Kidney (tissue), 22 donors: ENCODE results near the gene RTN4RL2. TPM values are rescaled to one million over a fixed set of nuclear protein-coding genes. Genes with fewer than 3 reads are reported as not detected.

Experiments used
- DNase-seq, 5 donors: peaks; one replicate each; pipeline ENCODE4 v3.0.0-alpha.2; 2013 to 2020
- FAIRE-seq: peaks from 2 replicates; lab custom pipeline; 2012; peaks lifted over from hg19 to GRCh38; lab: Jason Lieb, UNC
- H3K27ac ChIP-seq, 2 donors: one replicate each; pipeline ENCODE4 v1.7.0; 2013; ENCODE audit warnings: low read depth in 2 of 2, low read length in 2 of 2, inconsistent platforms in 1 of 2
- H3K27me3 ChIP-seq: one replicate; pipeline ENCODE4 v1.7.1; 2013; ENCODE audit warnings: low read length, inconsistent platforms; ENCODE audit not compliant: control insufficient read depth, insufficient read depth
- H3K36me3 ChIP-seq, 3 donors: one replicate each; pipeline versions ENCODE4 v1.7.0 to v1.7.1; 2013; ENCODE audit warnings: low read length in 3 of 3, control low read depth in 1 of 3, inconsistent platforms in 1 of 3; ENCODE audit not compliant: insufficient read depth in 3 of 3, control insufficient read depth in 2 of 3
- H3K4me1 ChIP-seq, 3 donors: one replicate each; pipeline versions ENCODE4 v1.7.0 to v1.7.1; 2013; ENCODE audit warnings: low read length in 3 of 3, inconsistent platforms in 1 of 3, low read depth in 1 of 3; ENCODE audit not compliant: control insufficient read depth in 2 of 3, insufficient read depth in 2 of 3
- H3K4me3 ChIP-seq, 3 donors: one replicate each; pipeline versions ENCODE4 v1.7.0 to v1.8.1; 2013; ENCODE audit warnings: low read length in 3 of 3, control low read depth in 1 of 3, inconsistent platforms in 1 of 3
- H3K9ac ChIP-seq, 3 donors: one replicate each; pipeline versions ENCODE4 v1.7.0 to v1.7.1; 2013; ENCODE audit warnings: low read length in 3 of 3, control low read depth in 1 of 3, inconsistent platforms in 1 of 3
- H3K9me3 ChIP-seq, 3 donors: one replicate each; pipeline versions ENCODE4 v1.7.0 to v1.7.1; 2013; ENCODE audit warnings: low read length in 3 of 3, control low read depth in 1 of 3, inconsistent platforms in 1 of 3; ENCODE audit not compliant: control insufficient read depth in 2 of 3, insufficient read depth in 1 of 3
- intact Hi-C: fragments of 100-400 bp; cut with DNase I; formaldehyde crosslinking; loops from one replicate; pipeline ENCODE4 v1.11.1; 2022
- long read RNA-seq, 10 donors: library from polyadenylated mRNA in 1 of 10; unstranded in 1 of 10; transcript quantifications; one replicate each; pipeline ENCODE4 v2.0.0 and lab custom pipeline, GENCODE V29; 2021 to 2026
- polyA plus RNA-seq: library from polyadenylated mRNA; stranded (reverse); fragments of 350-450 nt; fragmentation: Illumina TruSeq; extraction: RNeasy Lipid Tissue Mini Kit (QIAGEN cat#74804); gene quantifications from one replicate; pipeline ENCODE4 v1.2.3, GENCODE V29; 2014; ENCODE audit warnings: low read depth, low replicate concordance; ENCODE audit not compliant: insufficient read depth
- total RNA-seq: library from RNA; stranded (reverse); fragmentation: NEBNext Ultra II Directional; extraction: Animal tissue kit (Norgen Biotek cat#: 25700); gene quantifications from one replicate; pipeline ENCODE4 v1.2.1, GENCODE V29; 2021
- TF ChIP-seq, protein P1 (sequence below): IDR thresholded peaks from 3 replicates; pipeline ENCODE4 v1.5.1; 2012; ENCODE audit warnings: mild to moderate bottlenecking, moderate library complexity, borderline replicate concordance; ENCODE audit not compliant: insufficient read depth; ENCODE audit errors: extremely low read depth
- donor health status: control.
- donor health status: control.
- donor health status: control.
- donor health status: control.
- donor health status: control.
- donor health status: DM: yes; HTN: yes; CAD: no.
- donor health status: Normal renal cell carcinoma (clear cell type).

Gene RTN4RL2
- total RNA-seq (2.6 TPM), polyA plus RNA-seq (5.5 TPM)
- long read RNA-seq, donor 1 = 0 reads
- long read RNA-seq, donor 2, partial matches to known transcripts = 31 of 90 reads
- long read RNA-seq, donor 2, other reads (novel, unspliced or antisense) = 58 of 90 reads
- long read RNA-seq, donor 3, partial matches to known transcripts = 0 of 3 reads
- long read RNA-seq, donor 3, other reads (novel, unspliced or antisense) = 0 of 3 reads
- long read RNA-seq, donor 4, partial matches to known transcripts = 0 of 1 reads
- long read RNA-seq, donor 4, other reads (novel, unspliced or antisense) = 0 of 1 reads
- long read RNA-seq, donor 5 = 0 reads
- long read RNA-seq, donor 6 = 0 reads
- long read RNA-seq, donor 7, partial matches to known transcripts = 0 of 11 reads
- long read RNA-seq, donor 7, other reads (novel, unspliced or antisense) = 8 of 11 reads
- long read RNA-seq, donor 8, partial matches to known transcripts = 0 of 1 reads
- long read RNA-seq, donor 8, other reads (novel, unspliced or antisense) = 0 of 1 reads
- long read RNA-seq, donor 9, partial matches to known transcripts = 0 of 1 reads
- long read RNA-seq, donor 9, other reads (novel, unspliced or antisense) = 0 of 1 reads
- long read RNA-seq, donor 10, partial matches to known transcripts = 10 of 73 reads
- long read RNA-seq, donor 10, other reads (novel, unspliced or antisense) = 62 of 73 reads

DNA sequence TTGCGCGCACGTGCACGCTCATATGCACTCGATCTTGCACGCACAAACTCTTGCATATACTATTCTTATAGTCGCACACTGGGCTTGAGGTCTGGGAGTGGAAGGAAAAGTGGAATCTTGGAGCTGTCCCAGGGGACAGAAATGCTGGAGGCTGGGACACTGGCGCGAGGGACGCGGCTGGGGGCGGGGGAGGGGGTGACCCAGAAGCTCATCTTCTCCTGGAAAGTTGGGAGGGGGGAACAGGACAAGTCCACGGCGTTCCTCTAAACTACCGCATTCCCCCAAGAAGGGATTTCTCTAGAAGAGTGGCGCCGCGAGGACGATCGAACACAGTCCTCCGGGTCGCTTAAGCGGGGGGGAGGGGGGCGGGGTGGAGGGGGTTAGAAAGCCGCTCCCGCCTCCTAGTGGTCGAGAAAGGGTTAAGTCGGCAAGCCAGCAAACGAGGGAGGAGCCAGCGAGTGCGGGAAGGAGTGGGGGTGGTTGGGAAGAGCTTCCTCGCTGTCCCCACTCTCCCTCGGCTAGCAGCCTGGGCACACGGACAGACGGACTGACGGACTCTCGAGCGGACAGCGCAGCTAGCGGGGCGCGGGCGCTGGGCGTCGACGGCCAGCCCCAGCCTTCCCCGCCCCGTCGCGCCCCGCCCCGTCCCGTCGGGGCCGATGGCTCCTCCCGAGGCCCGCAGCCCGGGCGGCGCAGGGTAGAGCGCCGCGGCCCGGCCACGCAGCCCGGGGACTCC, at the start of gene RTN4RL2:
Gene RTN4RL2 (plus strand): TSS at position 507 of the 736 bp plus-strand sequence. CDS start 338 bp downstream, outside the sequence.
- peak within 1 kb of the TSS; percentile 16 to 54 (median 44) for H3K4me3 ChIP-seq
- no peaks in the 10 kb centered on the region for H3K9me3 ChIP-seq
- H3K4me1 ChIP-seq = peaks cover 0 to 19% (median 9%) of the 10 kb centered on the region in 3 donors
- peak; percentile 70 to 81 (median 78) for DNase-seq
- no peak within 1 kb of the TSS for H3K27ac ChIP-seq
- intact Hi-C loops = no loop called here
- TF ChIP-seq, protein P1, sequence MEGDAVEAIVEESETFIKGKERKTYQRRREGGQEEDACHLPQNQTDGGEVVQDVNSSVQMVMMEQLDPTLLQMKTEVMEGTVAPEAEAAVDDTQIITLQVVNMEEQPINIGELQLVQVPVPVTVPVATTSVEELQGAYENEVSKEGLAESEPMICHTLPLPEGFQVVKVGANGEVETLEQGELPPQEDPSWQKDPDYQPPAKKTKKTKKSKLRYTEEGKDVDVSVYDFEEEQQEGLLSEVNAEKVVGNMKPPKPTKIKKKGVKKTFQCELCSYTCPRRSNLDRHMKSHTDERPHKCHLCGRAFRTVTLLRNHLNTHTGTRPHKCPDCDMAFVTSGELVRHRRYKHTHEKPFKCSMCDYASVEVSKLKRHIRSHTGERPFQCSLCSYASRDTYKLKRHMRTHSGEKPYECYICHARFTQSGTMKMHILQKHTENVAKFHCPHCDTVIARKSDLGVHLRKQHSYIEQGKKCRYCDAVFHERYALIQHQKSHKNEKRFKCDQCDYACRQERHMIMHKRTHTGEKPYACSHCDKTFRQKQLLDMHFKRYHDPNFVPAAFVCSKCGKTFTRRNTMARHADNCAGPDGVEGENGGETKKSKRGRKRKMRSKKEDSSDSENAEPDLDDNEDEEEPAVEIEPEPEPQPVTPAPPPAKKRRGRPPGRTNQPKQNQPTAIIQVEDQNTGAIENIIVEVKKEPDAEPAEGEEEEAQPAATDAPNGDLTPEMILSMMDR = no peak
- no peak for FAIRE-seq
- H3K36me3 ChIP-seq = no peaks in the 10 kb centered on the region
- H3K9ac ChIP-seq = no peak within 1 kb of the TSS
- H3K27me3 ChIP-seq = peaks cover 22% of the 10 kb centered on the region

DNA sequence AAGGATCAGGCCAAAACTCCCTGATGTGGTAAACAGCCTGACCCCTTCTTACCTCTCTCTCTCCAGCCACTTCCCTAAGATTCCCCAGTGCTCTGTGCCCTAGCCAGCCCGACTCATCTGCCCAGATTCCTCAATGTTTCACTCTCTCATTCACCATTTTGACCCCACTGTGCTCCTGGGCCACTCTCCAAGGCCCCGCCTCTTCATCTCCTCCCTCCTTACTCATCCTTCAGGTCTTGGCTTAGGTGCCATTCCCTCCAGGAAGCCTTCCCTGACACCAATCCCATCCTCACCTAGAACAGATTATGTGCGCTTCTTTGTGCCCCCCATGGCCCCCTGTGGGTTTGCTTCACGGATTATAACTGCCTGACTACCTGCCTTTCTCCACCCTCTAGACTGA, 46.6 kb upstream of the RTN4RL2 start:
- intact Hi-C loops = no loop called here
- Histone ChIP-seq H3K27me3 (no peaks in the 10 kb centered on the region), H3K9me3 (no peaks in the 10 kb centered on the region), H3K36me3 (peaks cover 0 to 4% (median 3%) of the 10 kb centered on the region in 3 donors), H3K4me1 (no peaks in the 10 kb centered on the region), H3K27ac (no peak overlapping the region), H3K9ac (no peak overlapping the region), H3K4me3 (no peak overlapping the region)
- TF ChIP-seq, protein P1 = no peak
- no peak for DNase-seq
- no peak for FAIRE-seq

DNA sequence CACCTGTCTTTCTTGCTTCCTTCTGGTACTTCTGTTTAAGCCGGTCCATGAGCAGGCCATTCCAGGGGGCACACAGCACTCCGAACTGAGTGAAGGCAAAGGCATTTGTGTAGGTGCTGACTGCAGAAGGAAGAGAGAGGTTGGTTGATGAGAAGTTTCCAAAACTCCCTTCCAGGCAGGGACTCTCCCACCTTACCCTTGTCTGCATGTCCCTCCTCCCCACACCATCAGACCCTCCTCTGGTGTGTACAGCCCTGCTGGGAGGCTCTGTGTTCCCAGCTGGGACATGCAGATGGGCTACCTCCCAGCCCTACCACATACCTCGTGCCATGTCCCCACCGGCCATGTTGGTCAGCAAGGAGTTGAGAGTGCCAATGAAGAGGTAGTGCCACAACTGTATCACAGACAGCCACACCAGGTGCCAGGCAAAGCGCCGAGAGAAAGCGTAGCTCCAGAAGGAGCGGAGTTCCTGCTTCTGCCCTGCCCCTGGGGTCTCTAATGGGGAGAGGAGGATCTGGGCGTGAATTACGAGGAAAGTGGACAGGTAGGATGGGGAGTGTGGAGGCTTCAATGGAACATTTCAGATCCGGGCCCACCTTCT, 45.6 kb upstream of the RTN4RL2 start:
- no peaks in the 10 kb centered on the region for H3K4me1 ChIP-seq
- DNase-seq (no peak), FAIRE-seq (no peak)
- intact Hi-C loops = no loop called here
- no peak overlapping the region for H3K27ac ChIP-seq
- TF ChIP-seq, protein P1 = no peak
- no peaks in the 10 kb centered on the region for H3K9me3 ChIP-seq
- no peak overlapping the region for H3K4me3 ChIP-seq
- H3K9ac ChIP-seq = no peak overlapping the region
- H3K36me3 ChIP-seq = peaks cover 0 to 4% (median 3%) of the 10 kb centered on the region in 3 donors
- no peaks in the 10 kb centered on the region for H3K27me3 ChIP-seq
